Uterus (tissue), 4 donors: ENCODE data around the gene SELENOH. TPM values are rescaled to one million over a fixed set of nuclear protein-coding genes. Genes with fewer than 3 reads are reported as not detected.

Experiments
- DNase-seq, 2 donors: peaks; one replicate each; pipeline ENCODE4 v3.0.0-alpha.2; 2019 to 2020
- H3K27ac ChIP-seq, 2 donors: fragments of 200-600 bp; sonication (generic); 1 replicate in 1 of 2; 2 replicates in 1 of 2; pipeline ENCODE4 v1.5.1; 2016 to 2018
- H3K27me3 ChIP-seq, 2 donors: fragments of 200-600 bp; sonication (generic); one replicate each; pipeline ENCODE4 v1.5.1; 2018 to 2019; ENCODE audit warnings: control low read depth in 1 of 2
- H3K36me3 ChIP-seq, 2 donors: fragments of 200-600 bp; sonication (generic); one replicate each; pipeline ENCODE4 v1.5.1; 2019; ENCODE audit warnings: control low read depth in 1 of 2
- H3K4me1 ChIP-seq, 2 donors: fragments of 200-600 bp; sonication (generic); one replicate each; pipeline ENCODE4 v1.5.1; 2018 to 2019; ENCODE audit warnings: control low read depth in 1 of 2
- H3K4me3 ChIP-seq, 2 donors: fragments of 200-600 bp; sonication (generic); 1 replicate in 1 of 2; 2 replicates in 1 of 2; pipeline ENCODE4 v1.5.1; 2018 to 2019; ENCODE audit warnings: mild to moderate bottlenecking in 1 of 2
- H3K9me3 ChIP-seq, 2 donors: fragments of 200-600 bp; sonication (generic); one replicate each; pipeline ENCODE4 v1.5.1; 2019; ENCODE audit warnings: control low read depth in 1 of 2
- CTCF ChIP-seq, 4 experiments: fragments of 200-600 bp in 2 of 4; fragments of 450-650 bp in 2 of 4; sonication (generic) in 2 of 4; IDR thresholded peaks; one replicate each; pipeline ENCODE4 v1.5.1; 2016 to 2019; ENCODE audit warnings: antibody characterized with exemption in 4 of 4, mild to moderate bottlenecking in 2 of 4, moderate library complexity in 1 of 4
- POLR2A ChIP-seq, 2 donors: fragments of 450-650 bp; IDR thresholded peaks; one replicate each; pipeline ENCODE4 v1.6.1; 2016; ENCODE audit warnings: antibody characterized with exemption in 2 of 2, mild to moderate bottlenecking in 1 of 2, moderate library complexity in 1 of 2
- intact Hi-C: fragments of 100-400 bp; cut with DNase I; formaldehyde crosslinking; loops from one replicate; pipeline ENCODE4 v1.15.1; 2023; ENCODE audit warnings: low total_unique reads
- total RNA-seq, 4 donors: library from RNA; depleted of rRNA in 3 of 4; stranded (reverse); fragments of >200 nt in 3 of 4; gene quantifications; one replicate each; pipeline versions ENCODE4 v1.1.0 to v1.2.4, GENCODE V29; 2014 to 2023
- donor health status: DM: yes; HTN: yes; CAD: no.

The SELENOH gene
- total RNA-seq, 4 donors from 2014 or later = 78.3 to 475 (median 105) TPM

- H3K4me1 ChIP-seq = no peaks in the 10 kb centered on the region
- H3K9me3 ChIP-seq = no peaks in the 10 kb centered on the region
- intact Hi-C loops = no loop called here
- H3K27me3 ChIP-seq = no peaks in the 10 kb centered on the region
- H3K27ac ChIP-seq = no peak overlapping the region
- no peak for DNase-seq
- no peak overlapping the region for H3K4me3 ChIP-seq
- no peaks in the 10 kb centered on the region for H3K36me3 ChIP-seq
- TF ChIP-seq POLR2A (IDR thresholded peaks at IDR 0.05) = no peak
- no peak for TF ChIP-seq CTCF (IDR thresholded peaks at IDR 0.05)
These were observed 5.5 kb upstream of the SELENOH start for GRCh38 chr11:57735619-57736298.

GRCh38 chr11:57742087-57742452, 779 bp downstream of the SELENOH start:
- peak overlapping the region; percentile 94 to 95 for H3K4me3 ChIP-seq
- H3K27ac ChIP-seq = peak overlapping the region; percentile 90 to 93
- intact Hi-C loops = no loop called here
- H3K9me3 ChIP-seq = no peaks in the 10 kb centered on the region
- DNase-seq = no peak
- H3K36me3 ChIP-seq = no peaks in the 10 kb centered on the region
- peaks cover 0 to 8% of the 10 kb centered on the region in 2 donors for H3K4me1 ChIP-seq
- TF ChIP-seq POLR2A (IDR thresholded peaks at IDR 0.05) (no peak), CTCF (IDR thresholded peaks at IDR 0.05) (no peak)
- no peaks in the 10 kb centered on the region for H3K27me3 ChIP-seq

GRCh38 chr11:57744357-57744756, 3.1 kb downstream of the SELENOH start:
- DNase-seq = no peak
- Histone ChIP-seq H3K27ac (no peak overlapping the region), H3K4me3 (no peak overlapping the region), H3K27me3 (no peaks in the 10 kb centered on the region), H3K4me1 (peaks cover 0 to 8% of the 10 kb centered on the region in 2 donors), H3K9me3 (no peaks in the 10 kb centered on the region), H3K36me3 (no peaks in the 10 kb centered on the region)
- TF ChIP-seq CTCF (IDR thresholded peaks at IDR 0.05) = no peak
- no peak for TF ChIP-seq POLR2A (IDR thresholded peaks at IDR 0.05)
- intact Hi-C loops = no loop called here

GRCh38 chr11:57745206-57745605, 3.9 kb downstream of the SELENOH start:
- H3K4me1 ChIP-seq = peaks cover 0 to 8% of the 10 kb centered on the region in 2 donors
- intact Hi-C loops = no loop called here
- TF ChIP-seq POLR2A (IDR thresholded peaks at IDR 0.05) = no peak
- TF ChIP-seq CTCF (IDR thresholded peaks at IDR 0.05) = no peak
- DNase-seq = no peak
- no peak overlapping the region for H3K4me3 ChIP-seq
- no peak overlapping the region for H3K27ac ChIP-seq
- H3K27me3 ChIP-seq = no peaks in the 10 kb centered on the region
- H3K36me3 ChIP-seq = no peaks in the 10 kb centered on the region
- H3K9me3 ChIP-seq = no peaks in the 10 kb centered on the region

- Histone ChIP-seq H3K4me3 (no peak overlapping the region), H3K4me1 (peaks cover 0 to 8% of the 10 kb centered on the region in 2 donors), H3K27me3 (no peaks in the 10 kb centered on the region), H3K36me3 (no peaks in the 10 kb centered on the region), H3K27ac (no peak overlapping the region), H3K9me3 (no peaks in the 10 kb centered on the region)
- DNase-seq = no peak
- TF ChIP-seq CTCF (IDR thresholded peaks at IDR 0.05) (no peak), POLR2A (IDR thresholded peaks at IDR 0.05) (no peak)
- intact Hi-C loops = no loop called here
These were observed 5.6 kb downstream of the SELENOH start for GRCh38 chr11:57746920-57747319.
